Epithelial cell of alveolus of lung (primary cell): ENCODE data around the gene FIZ1. TPM values are rescaled to one million over a fixed set of nuclear protein-coding genes. Genes with fewer than 3 reads are reported as not detected.

Source experiments
- total RNA-seq: library from RNA; depleted of rRNA; stranded (reverse); fragments of >200 nt; gene quantifications from 2 replicates; pipeline ENCODE4 v1.2.1, GENCODE V29; 2015

The FIZ1 gene
- total RNA-seq, result 3.5 and 8.9 TPM in 2 replicates

GRCh38 chr19:55599468-55599841 lies at the start of gene FIZ1:
Gene FIZ1 (minus strand): TSS chr19:55599517. CDS start chr19:55597865, 1,652 bp downstream.

DNA sequence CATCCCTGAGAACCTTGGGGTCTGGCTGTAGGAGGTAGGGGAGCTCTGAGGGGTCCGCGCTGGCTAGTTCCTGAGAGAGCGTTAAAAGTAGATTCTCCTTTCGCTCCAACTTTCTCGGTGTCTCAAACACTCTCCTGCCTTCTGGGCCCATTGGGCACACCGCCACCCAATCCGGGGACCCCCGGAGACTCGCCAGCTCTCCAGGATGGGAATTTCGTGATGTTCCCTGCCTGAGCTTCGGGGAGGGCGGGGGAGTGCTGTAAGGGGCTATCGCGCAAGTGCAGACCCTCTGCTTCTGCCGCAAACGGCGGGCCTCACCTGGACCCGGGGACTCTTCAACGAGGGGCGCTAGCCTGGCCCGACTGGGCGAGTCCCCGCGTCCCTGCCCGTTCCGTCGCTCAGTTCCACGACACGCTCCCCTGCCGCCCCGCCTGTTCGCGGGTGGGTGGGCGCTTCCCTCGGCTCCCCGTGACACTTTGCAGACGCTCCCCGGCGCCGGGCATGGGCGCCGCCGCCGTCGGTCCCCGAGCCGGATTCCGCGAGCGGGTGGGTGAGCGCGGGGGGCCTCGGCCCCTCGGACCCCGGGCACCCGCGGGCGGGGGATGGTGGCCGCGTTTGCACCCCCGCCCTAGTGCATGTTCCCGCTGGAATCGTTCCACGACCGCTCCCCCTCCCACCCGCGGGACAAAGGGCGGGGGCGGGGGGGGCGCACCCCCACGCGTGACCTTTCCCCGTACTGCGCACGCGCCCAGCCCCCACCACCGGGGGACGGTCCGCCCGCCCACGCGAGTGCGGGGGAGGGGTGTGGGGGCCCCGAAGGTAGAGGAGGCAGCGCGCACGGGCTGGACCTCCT lies 48.6 kb upstream of the FIZ1 start, which contains the start of gene CCDC106:
Gene CCDC106 (plus strand): TSS at position 481 of the 853 bp plus-strand sequence. CDS start 835 bp downstream, outside the sequence.

GRCh38 chr19:55643003-55643886 lies 43.9 kb upstream of the FIZ1 start, which contains the start of gene ZNF581:
Gene ZNF581 (plus strand): TSS chr19:55643649. CDS start chr19:55644572, 923 bp downstream.

DNA sequence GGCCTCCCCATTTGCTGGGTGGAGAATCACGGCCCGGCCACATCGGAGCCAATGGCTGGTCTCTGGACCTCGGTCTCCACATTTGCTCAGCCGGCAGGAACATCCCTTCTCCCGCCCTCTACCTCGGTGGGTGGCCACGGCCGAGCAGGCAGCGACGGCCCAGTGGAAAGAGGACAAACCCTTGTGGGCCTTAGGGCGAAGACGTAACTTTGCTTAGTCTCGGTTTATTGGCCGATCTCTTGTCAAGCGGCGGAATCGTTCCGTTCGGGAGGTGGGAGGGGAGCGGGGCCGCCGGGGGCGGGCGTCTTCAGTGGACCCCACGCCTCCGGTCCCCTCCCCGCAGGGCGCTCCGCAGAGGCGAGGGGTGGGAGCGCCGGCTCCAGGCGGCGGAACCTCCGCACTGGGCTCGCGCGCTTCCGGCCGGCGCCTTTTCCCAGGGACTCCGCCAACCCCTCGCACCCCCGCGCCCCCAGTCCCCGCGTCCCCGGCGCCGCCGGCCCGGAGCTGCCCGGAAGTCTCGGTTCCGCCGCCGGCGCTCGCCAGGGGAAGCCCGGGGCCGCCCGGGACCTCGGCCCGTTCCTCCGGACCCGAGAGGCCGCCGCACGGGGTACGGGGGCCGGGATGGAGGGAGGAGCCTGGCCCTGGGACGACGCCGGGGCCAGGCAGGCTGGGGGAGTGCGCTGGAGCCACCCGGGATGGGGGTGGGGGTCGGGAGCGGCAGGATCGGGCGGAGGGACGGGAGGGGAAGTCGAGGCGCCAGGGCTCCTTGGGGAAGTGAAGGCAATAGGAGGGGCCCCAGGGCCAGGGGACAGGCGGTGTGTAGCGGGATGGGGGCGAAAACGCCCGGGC lies 41.5 kb upstream of the FIZ1 start, which contains the start of gene ZNF580:
Gene ZNF580 (plus strand): TSS at position 426 of the 849 bp plus-strand sequence. CDS start 1,507 bp downstream, outside the sequence.

DNA sequence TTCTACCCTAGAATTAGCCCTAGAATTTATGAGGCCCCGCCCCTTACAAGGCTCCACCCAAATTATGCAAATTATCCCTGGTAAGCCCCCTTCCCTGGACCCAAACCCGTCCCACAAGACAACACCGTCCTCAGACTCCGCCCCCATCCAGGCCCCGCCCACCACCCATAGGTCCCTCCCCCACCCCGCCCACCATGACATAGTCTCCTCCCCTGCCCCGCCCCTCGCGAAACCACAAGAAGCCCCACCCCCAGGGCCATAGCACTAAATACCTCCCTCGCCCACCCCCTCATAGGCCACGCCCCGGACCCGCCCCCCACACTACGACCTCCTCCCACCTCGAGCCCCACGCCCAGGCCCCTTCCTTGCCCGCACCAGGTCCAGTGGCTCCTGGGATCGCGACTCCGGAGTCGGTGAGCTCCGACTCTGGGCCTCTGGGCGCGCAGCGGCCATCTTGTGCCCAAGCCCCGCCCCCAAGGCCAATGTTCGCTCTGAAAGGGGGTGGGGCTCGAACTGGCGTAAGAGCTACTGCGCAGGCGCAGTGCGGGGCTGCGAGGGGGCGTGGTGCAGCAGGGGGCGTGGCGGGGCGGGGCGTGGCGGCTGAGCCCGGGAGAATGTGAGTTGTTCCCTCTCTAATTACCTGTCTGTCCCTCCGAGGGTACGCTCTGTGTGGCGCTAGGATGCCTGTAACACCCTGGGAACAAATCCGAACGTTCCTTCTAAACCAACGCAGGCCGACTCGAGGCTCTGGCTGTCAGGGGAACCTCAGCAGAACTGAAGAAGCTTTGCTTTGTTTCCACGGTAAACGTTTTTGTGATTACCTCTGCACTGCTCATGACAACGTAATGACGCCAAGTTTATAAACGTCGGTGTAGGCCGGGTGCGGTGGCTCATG lies 25.0 kb upstream of the FIZ1 start, which contains the start of gene ZNF784:
Gene ZNF784 (minus strand): TSS at position 458 of the 895 bp plus-strand sequence. CDS start 5 bp downstream, at position 453.

GRCh38 chr19:55605637-55606470 lies 6.5 kb upstream of the FIZ1 start, which contains the start of gene ZNF865:
Gene ZNF865 (plus strand): TSS chr19:55605647. CDS start chr19:55613619, 7,972 bp downstream.

GRCh38 chr19:55599842-55600661 lies 735 bp upstream of the FIZ1 start, which contains the start of gene ZNF524:
Gene ZNF524 (plus strand): TSS chr19:55600288. CDS start chr19:55602113, 1,825 bp downstream.

DNA sequence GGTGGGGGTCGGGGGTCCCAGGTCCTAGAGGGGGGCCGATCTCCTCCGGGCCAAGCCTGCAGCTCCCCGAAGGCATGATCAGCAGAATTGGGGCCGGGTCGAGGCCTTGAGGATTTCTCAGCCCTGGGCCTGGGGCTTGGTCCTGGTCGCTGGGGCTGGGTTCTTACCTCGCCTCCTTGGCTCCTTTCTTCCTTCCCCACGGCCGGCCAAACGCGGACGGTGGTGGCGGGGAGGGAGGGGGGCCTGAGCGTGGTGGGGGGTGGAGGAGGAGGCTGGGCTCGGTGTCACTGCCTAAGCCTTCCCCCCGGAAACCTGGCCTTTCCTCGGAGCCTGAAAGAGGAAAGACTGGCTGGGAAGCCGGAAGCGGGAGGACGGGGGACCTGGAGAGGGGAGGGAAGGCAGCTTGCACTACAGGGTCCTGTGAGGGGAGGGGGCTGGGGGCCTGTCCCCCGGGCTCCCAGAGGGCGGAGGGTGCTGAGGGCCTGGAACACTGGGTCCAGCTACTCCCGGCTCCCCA lies 18.6 kb downstream of the FIZ1 start, which contains the start of gene ZNF579:
Gene ZNF579 (minus strand): TSS at position 221 of the 517 bp plus-strand sequence. CDS start 1,209 bp downstream, outside the sequence.

DNA sequence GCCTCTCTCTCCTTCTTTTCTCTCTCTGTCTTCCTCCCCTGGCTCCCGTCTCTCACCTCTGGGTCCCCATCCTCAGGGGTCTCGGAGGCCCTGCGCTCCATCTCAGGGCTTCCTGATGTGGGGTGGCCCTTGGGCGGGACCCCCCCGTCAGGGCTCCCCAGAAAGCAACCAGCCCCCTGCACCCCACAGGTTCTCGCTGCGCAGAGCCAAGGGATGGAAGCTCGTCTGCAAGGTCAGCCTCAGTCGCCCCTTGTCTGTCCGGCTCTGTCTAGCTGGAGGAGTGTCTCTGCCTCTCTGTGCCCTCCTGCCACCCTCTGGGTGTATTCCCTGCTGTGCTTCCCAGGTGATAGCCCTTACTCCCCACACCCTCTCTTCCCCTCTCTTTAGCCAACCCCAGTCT lies 53.9 kb downstream of the FIZ1 start, which contains the start of gene SBK3:
Gene SBK3 (minus strand): TSS at position 101 of the 400 bp plus-strand sequence. CDS start 0 bp downstream, at position 101.

Other genes starting within 250 kb of the FIZ1 start
- gene COX6B2, start 244.8 kb downstream of the FIZ1 start, total RNA-seq, result 0.56 TPM in 1 of 2 replicates, not detected in the other
- gene GARIN5B, start 236.3 kb downstream of the FIZ1 start, total RNA-seq, result not detected in 2 replicates
- 12.8 and 57.4 TPM in 2 replicates for gene IL11, start 229.1 kb downstream of the FIZ1 start, total RNA-seq
- gene TMEM190, start 222.7 kb downstream of the FIZ1 start, total RNA-seq, result 0.72 TPM in 1 of 2 replicates, not detected in the other
- gene TMEM238, start 215.2 kb downstream of the FIZ1 start, total RNA-seq, result 0.39 TPM in 1 of 2 replicates, not detected in the other
- gene RPL28, start 213.6 kb downstream of the FIZ1 start, total RNA-seq, result 712 and 1,214 TPM in 2 replicates
- gene UBE2S, start 191.7 kb downstream of the FIZ1 start, total RNA-seq, result 73.9 and 116 TPM in 2 replicates
- gene SHISA7, start 156.2 kb downstream of the FIZ1 start, total RNA-seq, result not detected in 2 replicates
- gene ISOC2, start 137.9 kb downstream of the FIZ1 start, total RNA-seq, result 40.2 and 112 TPM in 2 replicates
- not detected in 2 replicates for gene C19orf85, start 134.8 kb downstream of the FIZ1 start, total RNA-seq
- 3.2 and 10.4 TPM in 2 replicates for gene ZNF628, start 122.9 kb downstream of the FIZ1 start, total RNA-seq
- 28.7 and 53.0 TPM in 2 replicates for gene NAT14, start 114.3 kb downstream of the FIZ1 start, total RNA-seq
- 6.9 and 19.6 TPM in 2 replicates for gene SSC5D, start 111.1 kb downstream of the FIZ1 start, total RNA-seq
- 1.8 TPM in 1 of 2 replicates, not detected in the other for gene SBK2, start 62.4 kb downstream of the FIZ1 start, total RNA-seq
- gene SBK3, start 54.0 kb downstream of the FIZ1 start, total RNA-seq, result 0.13 and 0.40 TPM in 2 replicates
- gene ZNF579, start 18.7 kb downstream of the FIZ1 start, total RNA-seq, result 7.2 and 13.8 TPM in 2 replicates
- gene ZNF524, start 771 bp upstream of the FIZ1 start, total RNA-seq, result 17.5 and 19.0 TPM in 2 replicates
- 3.7 and 6.8 TPM in 2 replicates for gene ZNF865, start 6.1 kb upstream of the FIZ1 start, total RNA-seq
- 3.9 and 5.3 TPM in 2 replicates for gene ZNF784, start 25.0 kb upstream of the FIZ1 start, total RNA-seq
- 18.1 and 30.6 TPM in 2 replicates for gene ZNF580, start 41.5 kb upstream of the FIZ1 start, total RNA-seq
- 33.0 and 58.8 TPM in 2 replicates for gene ZNF581, start 44.1 kb upstream of the FIZ1 start, total RNA-seq
- 18.0 and 25.4 TPM in 2 replicates for gene CCDC106, start 48.7 kb upstream of the FIZ1 start, total RNA-seq
- 101 and 133 TPM in 2 replicates for gene U2AF2, start 55.5 kb upstream of the FIZ1 start, total RNA-seq
- 126 and 179 TPM in 2 replicates for gene EPN1, start 75.7 kb upstream of the FIZ1 start, total RNA-seq
- gene NLRP9, start 138.9 kb upstream of the FIZ1 start, total RNA-seq, result not detected in 2 replicates
- not detected in 2 replicates for gene RFPL4A, start 159.6 kb upstream of the FIZ1 start, total RNA-seq
- not detected in 2 replicates for gene RFPL4AL1, start 169.6 kb upstream of the FIZ1 start, total RNA-seq
- not detected in 2 replicates for gene NLRP11, start 232.5 kb upstream of the FIZ1 start, total RNA-seq
- gene NLRP4, start 237.0 kb upstream of the FIZ1 start, total RNA-seq, result not detected in 2 replicates